ENCODE measurements around the gene NUP188.
A peak's percentile ranks its signal among the peaks of the same experiment; 100 is the strongest.
"Not testable (repeated sequence)": the region's sequence is repeated elsewhere in the genome, so short reads cannot be mapped to it uniquely, and the experiment has no call there.

NUP188 gene

GRCh38 chr9:128916745-128917144 lies 30.8 kb upstream of the NUP188 start:
- no peak for DNase-seq (ENCODE audit: low spot score)

DNA sequence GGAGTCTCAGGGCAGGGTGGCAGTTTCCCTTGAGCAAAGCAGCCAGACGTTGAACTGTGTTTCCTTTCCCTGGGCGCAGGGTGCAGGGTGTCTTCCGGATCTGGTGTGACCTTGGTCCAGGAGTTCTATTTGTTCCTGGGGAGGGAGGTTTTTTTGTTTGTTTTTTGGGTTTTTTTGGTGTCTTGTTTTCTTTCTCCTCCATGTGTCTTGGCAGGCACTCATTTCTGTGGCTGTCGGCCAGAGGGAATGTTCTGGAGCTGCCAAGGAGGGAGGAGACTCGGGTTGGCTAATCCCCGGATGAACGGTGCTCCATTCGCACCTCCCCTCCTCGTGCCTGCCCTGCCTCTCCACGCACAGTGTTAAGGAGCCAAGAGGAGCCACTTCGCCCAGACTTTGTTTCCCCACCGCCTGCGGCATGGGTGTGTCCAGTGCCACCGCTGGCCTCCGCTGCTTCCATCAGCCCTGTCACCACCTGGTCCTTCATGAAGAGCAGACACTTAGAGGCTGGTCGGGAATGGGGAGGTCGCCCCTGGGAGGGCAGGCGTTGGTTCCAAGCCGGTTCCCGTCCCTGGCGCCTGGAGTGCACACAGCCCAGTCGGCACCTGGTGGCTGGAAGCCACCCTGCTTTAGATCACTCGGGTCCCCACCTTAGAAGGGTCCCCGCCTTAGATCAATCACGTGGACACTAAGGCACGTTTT lies 30.2 kb upstream of the NUP188 start:
- DNase-seq (ENCODE audit: low spot score): peak; percentile 91

DNA sequence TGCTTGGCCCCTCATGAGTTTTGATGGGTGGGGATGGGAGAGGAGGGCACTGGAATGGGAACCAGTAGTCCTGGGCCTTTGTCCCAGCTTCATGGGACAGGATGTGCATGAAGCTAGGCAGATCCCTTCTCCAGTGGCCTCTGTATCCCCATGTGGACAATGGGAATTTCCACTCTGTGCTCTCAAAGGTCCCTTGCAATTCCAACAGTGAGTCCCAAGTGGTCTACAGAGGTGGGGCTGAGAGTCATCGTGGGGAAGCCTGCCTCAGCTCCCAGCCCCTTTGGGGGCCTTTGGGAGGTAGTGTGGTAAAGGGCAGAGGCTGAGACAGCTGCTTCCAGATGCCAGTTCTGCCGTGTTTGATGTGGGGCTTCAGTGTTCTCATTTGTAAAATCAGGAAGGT lies 28.6 kb upstream of the NUP188 start:
- DNase-seq (ENCODE audit: low spot score): no peak

- no peak for DNase-seq (ENCODE audit: low spot score)
Measured at GRCh38 chr9:128919402-128920089, 28.0 kb upstream of the NUP188 start.

- peak; percentile 65 for DNase-seq (ENCODE audit: low spot score)
Measured at GRCh38 chr9:128920381-128921058, 27.0 kb upstream of the NUP188 start, which contains the start of gene PHYHD1. TSS of gene PHYHD1 (plus strand) at chr9:128920982. CDS start at chr9:128922324, 1,342 bp downstream.

GRCh38 chr9:128921881-128922763 lies 25.4 kb upstream of the NUP188 start:
- DNase-seq (ENCODE audit: low spot score): peak; percentile 61

DNA sequence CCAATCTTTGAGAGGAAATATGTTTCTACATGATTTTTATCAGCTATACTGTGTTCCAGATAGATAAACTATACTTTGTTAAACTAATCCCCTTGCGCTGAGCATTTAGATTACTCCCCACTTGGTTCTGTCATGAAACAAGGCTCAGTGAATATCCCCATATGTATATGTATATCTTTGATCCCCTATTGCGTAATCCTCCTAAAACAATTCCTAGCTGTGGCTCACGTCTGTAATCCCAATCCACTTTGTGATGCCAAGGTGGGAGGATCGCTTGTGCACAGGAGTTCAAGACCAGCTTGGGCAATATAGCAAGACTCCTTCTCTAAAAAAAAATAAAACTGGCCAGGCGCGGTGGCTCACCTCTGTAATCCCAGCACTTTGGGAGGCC lies 24.0 kb upstream of the NUP188 start:
- no peak for DNase-seq (ENCODE audit: low spot score)

DNA sequence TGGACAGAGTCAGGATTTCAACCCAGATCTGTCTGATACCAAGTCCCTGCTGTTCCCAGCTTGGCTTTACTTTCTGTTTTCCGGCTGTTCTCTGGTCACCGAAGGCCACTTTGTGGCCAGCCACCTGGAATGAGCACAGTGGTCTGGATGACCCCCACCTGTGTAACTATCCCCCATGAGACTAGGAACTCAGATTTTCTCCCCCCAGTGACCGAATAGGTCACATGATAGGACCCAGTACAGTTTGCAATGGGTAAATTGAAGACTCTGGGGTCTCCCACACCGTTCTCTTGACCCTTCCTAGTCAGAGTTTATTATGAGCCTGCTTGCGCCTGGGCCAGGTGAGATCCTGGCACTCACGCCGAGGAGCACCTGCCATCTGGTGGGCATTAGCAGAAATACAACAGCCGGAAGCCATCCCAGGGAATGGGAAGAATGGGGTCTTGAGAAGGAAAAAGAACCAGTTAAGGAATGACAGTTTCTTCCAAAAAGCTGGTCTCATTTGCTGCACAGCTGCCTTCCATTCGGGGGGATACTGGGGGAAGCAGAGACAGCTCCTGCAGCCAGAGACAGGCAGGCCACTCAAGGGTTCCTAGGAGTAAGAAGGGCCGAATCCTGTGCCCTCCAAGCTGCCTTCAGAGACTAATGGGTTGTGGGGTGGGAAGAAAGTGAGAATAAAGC lies 19.6 kb upstream of the NUP188 start:
- peak; percentile 69 for DNase-seq (ENCODE audit: low spot score)

GRCh38 chr9:128928624-128929023 lies 18.9 kb upstream of the NUP188 start:
- no peak for DNase-seq (ENCODE audit: low spot score)

GRCh38 chr9:128929560-128929959 lies 17.9 kb upstream of the NUP188 start:
- no peak for DNase-seq (ENCODE audit: low spot score)

- no peak for DNase-seq (ENCODE audit: low spot score)
Measured at GRCh38 chr9:128933731-128934130, 13.8 kb upstream of the NUP188 start.

- DNase-seq (ENCODE audit: low spot score): no peak
Measured at GRCh38 chr9:128936171-128936865, 11.2 kb upstream of the NUP188 start.

GRCh38 chr9:128937310-128938165 lies 10.0 kb upstream of the NUP188 start:
- DNase-seq (ENCODE audit: low spot score): no peak

DNA sequence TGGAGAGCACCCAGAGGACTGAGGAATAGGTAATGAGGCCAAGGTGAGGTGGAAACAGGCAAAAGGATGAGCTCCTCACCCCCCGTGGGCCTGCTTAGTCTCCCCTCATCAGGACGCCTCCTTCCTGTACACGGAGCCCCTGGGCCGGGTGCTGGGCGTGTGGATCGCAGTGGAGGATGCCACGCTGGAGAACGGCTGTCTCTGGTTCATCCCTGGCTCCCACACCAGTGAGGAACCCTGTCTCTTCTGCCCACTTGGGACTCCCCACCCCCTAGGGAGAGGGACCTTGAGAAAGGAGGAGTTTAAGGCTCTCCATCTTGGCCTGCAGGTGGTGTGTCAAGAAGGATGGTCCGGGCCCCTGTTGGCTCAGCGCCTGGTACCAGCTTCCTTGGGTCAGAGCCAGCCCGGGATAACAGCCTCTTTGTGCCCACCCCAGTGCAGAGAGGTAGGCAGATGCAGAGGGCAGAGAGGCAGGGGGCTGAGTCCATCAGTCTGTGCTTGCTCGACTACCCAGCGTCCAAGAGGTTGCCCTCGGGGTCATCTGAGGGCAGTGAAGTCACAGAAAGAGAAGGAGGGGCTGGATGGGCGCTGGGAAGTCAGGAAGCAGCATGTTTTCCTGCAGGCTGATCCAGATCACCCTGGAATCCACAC lies 7.1 kb upstream of the NUP188 start:
- DNase-seq (ENCODE audit: low spot score): no peak

- no peak for DNase-seq (ENCODE audit: low spot score)
Measured at GRCh38 chr9:128940946-128941755, 6.3 kb upstream of the NUP188 start.

DNA sequence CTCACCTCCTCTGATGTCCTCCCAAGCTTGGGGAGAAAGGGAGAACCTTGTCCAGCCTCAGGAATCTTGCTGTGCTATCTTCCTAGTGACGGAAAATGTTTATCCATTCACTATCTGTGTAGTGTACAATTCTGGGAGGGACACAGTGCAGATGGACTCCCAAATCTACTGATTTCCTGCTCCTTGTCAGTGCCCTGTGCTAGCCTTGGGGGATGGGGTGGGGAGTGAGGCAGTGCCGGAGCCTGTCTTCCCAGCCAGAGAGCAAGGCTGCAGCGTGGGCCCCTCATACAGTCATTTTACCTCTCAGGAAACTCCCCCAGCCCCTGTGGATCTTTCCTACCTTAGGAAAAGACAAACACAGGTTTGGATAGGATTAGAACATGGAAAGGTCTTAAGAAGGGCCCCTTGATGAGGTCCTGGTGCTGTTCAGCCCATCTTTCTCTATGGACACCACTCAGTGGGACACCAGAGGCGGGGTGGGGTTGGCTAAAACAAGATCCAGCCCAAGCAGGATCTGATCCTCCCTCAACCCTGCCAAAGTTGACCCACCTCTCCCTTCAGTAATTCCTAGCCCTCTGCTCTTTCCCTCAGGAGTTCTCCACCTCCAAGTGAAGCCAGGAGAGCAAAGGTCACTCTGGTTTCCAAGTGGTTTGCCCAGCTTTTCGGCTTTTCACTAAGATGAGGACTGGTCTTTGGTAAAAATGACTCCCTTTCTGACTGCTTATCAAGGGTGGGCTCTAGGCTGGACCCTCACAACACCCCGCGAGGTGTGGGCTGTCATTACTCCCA lies 3.5 kb upstream of the NUP188 start:
- no peak for DNase-seq (ENCODE audit: low spot score)

GRCh38 chr9:128944966-128945365 lies 2.5 kb upstream of the NUP188 start:
- not testable (repeated sequence) for DNase-seq (ENCODE audit: low spot score)

Measured in AG20443 (cell line).